Glutamatergic neuron (in vitro differentiated cells): Measurements from ENCODE around the gene GSG1L2. TPM values are rescaled to one million over a fixed set of nuclear protein-coding genes. Genes with fewer than 3 reads are reported as not detected.

Source experiments
- DNase-seq: peaks from one replicate; pipeline ENCODE4 v3.0.0; 2022
- H3K27ac Mint-ChIP-seq: one replicate; pipeline ENCODE4 v1.8.0; 2020; ENCODE audit warnings: mild to moderate bottlenecking, mixed read lengths, inconsistent platforms; ENCODE audit not compliant: unreplicated experiment
- H3K27me3 Mint-ChIP-seq: one replicate; pipeline ENCODE4 v1.8.0; 2020; ENCODE audit warnings: mild to moderate bottlenecking, moderate library complexity, mixed read lengths, inconsistent platforms; ENCODE audit not compliant: unreplicated experiment
- H3K36me3 Mint-ChIP-seq: one replicate; pipeline ENCODE4 v1.8.0; 2020; ENCODE audit warnings: mild to moderate bottlenecking, mixed read lengths, inconsistent platforms; ENCODE audit not compliant: unreplicated experiment
- H3K4me1 Mint-ChIP-seq: one replicate; pipeline ENCODE4 v1.8.0; 2020; ENCODE audit warnings: mild to moderate bottlenecking, low read depth, mixed read lengths, inconsistent platforms; ENCODE audit not compliant: unreplicated experiment
- H3K4me3 Mint-ChIP-seq: one replicate; pipeline ENCODE4 v1.8.0; 2020; ENCODE audit warnings: mild to moderate bottlenecking, mixed read lengths, inconsistent platforms; ENCODE audit not compliant: unreplicated experiment
- H3K9me3 Mint-ChIP-seq: one replicate; pipeline ENCODE4 v1.8.0; 2020; ENCODE audit warnings: mild to moderate bottlenecking, moderate library complexity, mixed read lengths, inconsistent platforms; ENCODE audit not compliant: unreplicated experiment
- total RNA-seq: library from RNA; stranded (reverse); fragmentation: NEBNext Ultra II Directional; extraction: Animal tissue kit (Norgen Biotek cat#: 25700); gene quantifications from one replicate; pipeline ENCODE4 v1.2.1, GENCODE V29; 2021; ENCODE audit not compliant: unreplicated experiment
- TF ChIP-seq, protein P1 (sequence below): fragments of 200-600 bp; sonication (generic); IDR thresholded peaks from one replicate; pipeline ENCODE4 v1.5.0; 2021; ENCODE audit not compliant: partially characterized antibody, unreplicated experiment

Gene GSG1L2
- total RNA-seq, 1 donor from 2014 or later: not detected

GRCh38 chr17:9845306-9845705, 23.4 kb upstream of the GSG1L2 start:
- no peak overlapping the region for H3K4me3 Mint-ChIP-seq
- no peaks in the 10 kb centered on the region for H3K9me3 Mint-ChIP-seq
- H3K27me3 Mint-ChIP-seq: peaks cover 2% of the 10 kb centered on the region
- DNase-seq: no peak
- TF ChIP-seq, protein P1, sequence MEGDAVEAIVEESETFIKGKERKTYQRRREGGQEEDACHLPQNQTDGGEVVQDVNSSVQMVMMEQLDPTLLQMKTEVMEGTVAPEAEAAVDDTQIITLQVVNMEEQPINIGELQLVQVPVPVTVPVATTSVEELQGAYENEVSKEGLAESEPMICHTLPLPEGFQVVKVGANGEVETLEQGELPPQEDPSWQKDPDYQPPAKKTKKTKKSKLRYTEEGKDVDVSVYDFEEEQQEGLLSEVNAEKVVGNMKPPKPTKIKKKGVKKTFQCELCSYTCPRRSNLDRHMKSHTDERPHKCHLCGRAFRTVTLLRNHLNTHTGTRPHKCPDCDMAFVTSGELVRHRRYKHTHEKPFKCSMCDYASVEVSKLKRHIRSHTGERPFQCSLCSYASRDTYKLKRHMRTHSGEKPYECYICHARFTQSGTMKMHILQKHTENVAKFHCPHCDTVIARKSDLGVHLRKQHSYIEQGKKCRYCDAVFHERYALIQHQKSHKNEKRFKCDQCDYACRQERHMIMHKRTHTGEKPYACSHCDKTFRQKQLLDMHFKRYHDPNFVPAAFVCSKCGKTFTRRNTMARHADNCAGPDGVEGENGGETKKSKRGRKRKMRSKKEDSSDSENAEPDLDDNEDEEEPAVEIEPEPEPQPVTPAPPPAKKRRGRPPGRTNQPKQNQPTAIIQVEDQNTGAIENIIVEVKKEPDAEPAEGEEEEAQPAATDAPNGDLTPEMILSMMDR: no peak
- H3K36me3 Mint-ChIP-seq: peaks cover 5% of the 10 kb centered on the region
- no peak overlapping the region for H3K27ac Mint-ChIP-seq
- no peaks in the 10 kb centered on the region for H3K4me1 Mint-ChIP-seq

- Mint-ChIP-seq H3K36me3 (peaks cover 5% of the 10 kb centered on the region), H3K9me3 (no peaks in the 10 kb centered on the region), H3K4me1 (no peaks in the 10 kb centered on the region), H3K27ac (no peak overlapping the region), H3K27me3 (peaks cover 2% of the 10 kb centered on the region), H3K4me3 (no peak overlapping the region)
- TF ChIP-seq, protein P1: no peak
- DNase-seq: no peak
Measured at GRCh38 chr17:9844153-9844552, 22.3 kb upstream of the GSG1L2 start.

- H3K36me3 Mint-ChIP-seq: peaks cover 5% of the 10 kb centered on the region
- no peak overlapping the region for H3K27ac Mint-ChIP-seq
- peaks cover 2% of the 10 kb centered on the region for H3K27me3 Mint-ChIP-seq
- peaks cover 2% of the 10 kb centered on the region for H3K9me3 Mint-ChIP-seq
- no peak for DNase-seq
- H3K4me1 Mint-ChIP-seq: no peaks in the 10 kb centered on the region
- no peak overlapping the region for H3K4me3 Mint-ChIP-seq
- TF ChIP-seq, protein P1: no peak
Measured at GRCh38 chr17:9843152-9844010, 21.5 kb upstream of the GSG1L2 start.

- Mint-ChIP-seq H3K27me3 (peaks cover 3% of the 10 kb centered on the region), H3K9me3 (peaks cover 2% of the 10 kb centered on the region)
Measured at GRCh38 chr17:9842057-9842758, 20.3 kb upstream of the GSG1L2 start.

More at GRCh38 chr17:9842057-9842758, 20.3 kb upstream of the GSG1L2 start:
- Mint-ChIP-seq H3K36me3 (peaks cover 5% of the 10 kb centered on the region), H3K4me1 (no peaks in the 10 kb centered on the region), H3K4me3 (no peak overlapping the region), H3K27ac (no peak overlapping the region)
- no peak for DNase-seq
- TF ChIP-seq, protein P1: no peak
